HG03442 (cell line): Measurements from ENCODE around the gene NR4A1.

Source experiments
- ATAC-seq: cut with Tn5 transposase; IDR thresholded peaks from one replicate; pipeline ENCODE4 v1.9.1; 2021; ENCODE audit warnings: mild to moderate bottlenecking, moderate library complexity; ENCODE audit not compliant: unreplicated experiment

The NR4A1 gene

GRCh38 chr12:52018433-52019112 lies 32.7 kb upstream of the NR4A1 start:
- ATAC-seq: no peak

- no peak for ATAC-seq
Measured at GRCh38 chr12:52019113-52019770, 32.0 kb upstream of the NR4A1 start.

- ATAC-seq: no peak
Measured at GRCh38 chr12:52020539-52021336, 30.5 kb upstream of the NR4A1 start.

- ATAC-seq: no peak
Measured at GRCh38 chr12:52022841-52023181, 28.4 kb upstream of the NR4A1 start.

- no peak for ATAC-seq
Measured at GRCh38 chr12:52023182-52023975, 27.9 kb upstream of the NR4A1 start.

GRCh38 chr12:52023976-52024688 lies 27.1 kb upstream of the NR4A1 start:
- ATAC-seq: no peak

GRCh38 chr12:52024845-52025230 lies 26.4 kb upstream of the NR4A1 start:
- ATAC-seq: no peak

- no peak for ATAC-seq
Measured at GRCh38 chr12:52026263-52026662, 25.0 kb upstream of the NR4A1 start.

- no peak for ATAC-seq
Measured at GRCh38 chr12:52027085-52027843, 24.0 kb upstream of the NR4A1 start.

GRCh38 chr12:52029685-52030084 lies 21.6 kb upstream of the NR4A1 start:
- ATAC-seq: no peak

- no peak for ATAC-seq
Measured at GRCh38 chr12:52032446-52032803, 18.8 kb upstream of the NR4A1 start.

GRCh38 chr12:52032804-52033445 lies 18.3 kb upstream of the NR4A1 start:
- ATAC-seq: peak; percentile 91

- no peak for ATAC-seq
Measured at GRCh38 chr12:52033446-52034140, 17.6 kb upstream of the NR4A1 start.

GRCh38 chr12:52035190-52035589 lies 16.1 kb upstream of the NR4A1 start:
- ATAC-seq: no peak

GRCh38 chr12:52035926-52036325 lies 15.3 kb upstream of the NR4A1 start:
- no peak for ATAC-seq

GRCh38 chr12:52036587-52037171 lies 14.6 kb upstream of the NR4A1 start:
- peak; percentile 42 for ATAC-seq

- no peak for ATAC-seq
Measured at GRCh38 chr12:52037248-52037861, 13.9 kb upstream of the NR4A1 start.

GRCh38 chr12:52038447-52038846 lies 12.8 kb upstream of the NR4A1 start:
- no peak for ATAC-seq
